Measurements from ENCODE around the gene PITPNC1.
"Not testable (repeated sequence)": the region's sequence is repeated elsewhere in the genome, so short reads cannot be mapped to it uniquely, and the experiment has no call there.

PITPNC1 gene

DNA sequence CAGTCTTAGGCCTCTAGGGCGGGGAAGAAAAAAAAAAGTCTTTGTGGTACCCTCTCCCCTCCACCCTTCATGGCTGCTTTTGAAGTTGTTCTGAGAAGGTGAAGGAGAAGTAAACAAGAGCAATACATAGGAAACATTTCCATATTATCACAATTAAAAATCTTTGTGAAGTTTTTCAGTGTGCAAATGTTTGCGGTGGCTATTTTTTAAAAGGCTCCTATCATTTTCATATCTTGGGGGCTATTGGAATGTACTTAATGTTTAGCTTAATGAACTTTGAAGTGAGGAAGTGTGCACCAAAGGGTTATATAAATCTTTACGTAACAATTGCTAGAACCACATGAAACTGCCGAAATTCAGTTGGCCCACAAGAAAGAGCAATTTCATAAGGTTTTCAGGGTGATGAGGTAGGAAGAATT lies 348.3 kb downstream of the PITPNC1 start:
- no peak for DNase-seq (ENCODE audit: low read depth in 2 of 2)

DNA sequence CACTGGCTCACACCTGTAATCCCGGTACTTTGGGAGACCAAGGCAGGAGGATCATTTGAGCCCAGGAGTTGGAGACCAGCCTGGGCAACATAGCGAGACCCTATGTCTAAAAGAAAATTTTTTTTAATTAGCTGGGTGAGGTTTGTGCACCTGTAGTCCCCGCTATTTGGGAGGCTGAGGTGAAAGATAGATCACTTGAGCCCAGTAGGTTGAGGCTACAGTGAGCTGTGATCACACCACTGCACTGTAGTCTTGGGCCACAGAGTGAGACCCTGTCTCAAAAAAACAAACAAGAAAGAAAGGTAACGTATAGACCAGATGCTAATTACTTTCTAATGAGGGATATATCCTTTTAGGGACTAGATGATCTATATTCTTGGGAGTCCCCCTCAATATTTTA lies 348.7 kb downstream of the PITPNC1 start:
- no peak for DNase-seq (ENCODE audit: low read depth in 2 of 2)

GRCh38 chr17:67727152-67728039 lies 350.3 kb downstream of the PITPNC1 start:
- not testable (repeated sequence) for DNase-seq (ENCODE audit: low read depth in 2 of 2)

- no peak for DNase-seq (ENCODE audit: low read depth in 2 of 2)
Measured at GRCh38 chr17:67729903-67730302, 352.8 kb downstream of the PITPNC1 start.

DNA sequence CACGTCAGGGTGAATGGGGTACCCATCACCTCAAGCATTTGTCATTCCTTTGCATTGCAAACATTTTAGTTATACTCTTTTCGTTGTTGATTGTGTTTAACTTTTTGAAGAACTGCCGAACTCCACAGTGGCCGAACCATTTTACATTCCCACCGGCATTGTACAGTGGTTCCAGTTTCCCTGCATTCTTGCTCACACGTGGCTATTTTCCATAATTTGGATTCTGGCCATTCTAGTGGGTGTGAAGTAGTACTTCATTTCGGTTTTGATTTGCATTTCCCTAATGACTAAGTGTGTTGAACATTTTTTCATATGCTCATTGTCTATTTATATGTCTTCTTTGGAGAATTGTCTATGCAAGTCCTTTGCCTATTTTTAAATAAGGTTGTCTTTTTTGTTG lies 353.6 kb downstream of the PITPNC1 start:
- DNase-seq (ENCODE audit: low read depth in 2 of 2): no peak

DNA sequence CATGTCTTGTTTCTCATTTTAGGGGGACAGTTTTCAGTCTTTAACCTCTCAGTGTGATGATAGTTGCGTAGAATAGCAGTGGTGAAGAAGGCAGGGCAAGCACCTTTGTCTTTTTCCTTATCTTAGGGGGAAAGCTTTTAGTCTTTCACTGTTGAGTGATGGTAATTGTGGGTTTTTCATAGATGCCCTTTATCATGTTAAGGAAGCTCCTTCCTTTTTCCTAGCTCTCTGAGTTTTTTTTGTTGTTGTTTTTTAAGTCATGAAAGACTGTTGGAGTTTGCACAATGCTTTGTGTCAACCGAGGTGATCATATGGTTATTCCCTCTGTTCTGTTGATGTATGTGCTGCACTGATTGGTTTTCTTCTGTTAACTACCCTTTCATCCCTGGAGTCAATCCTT lies 356.4 kb downstream of the PITPNC1 start:
- no peak for DNase-seq (ENCODE audit: low read depth in 2 of 2)

- no peak for DNase-seq (ENCODE audit: low read depth in 2 of 2)
Measured at GRCh38 chr17:67737145-67737544, 360.1 kb downstream of the PITPNC1 start.

DNA sequence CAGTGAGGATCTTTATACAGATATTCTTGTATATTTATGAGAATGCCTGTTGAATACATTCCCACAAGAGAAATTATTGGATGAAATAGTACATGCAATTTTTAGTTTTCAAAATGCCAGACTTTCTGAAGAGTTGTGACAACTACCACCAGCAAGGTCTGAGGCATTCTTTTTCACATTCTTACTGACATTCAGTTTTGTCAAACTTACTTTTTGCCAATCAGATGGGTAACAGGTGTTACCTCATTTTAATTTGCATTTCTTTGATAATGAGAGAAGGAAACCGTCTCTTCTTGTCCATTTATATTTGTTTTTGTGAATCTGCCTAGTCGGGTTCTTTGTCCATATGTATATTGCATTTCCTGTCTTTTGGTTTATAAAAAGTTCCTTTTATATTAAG lies 364.9 kb downstream of the PITPNC1 start:
- no peak for DNase-seq (ENCODE audit: low read depth in 2 of 2)
